HepG2 (cell line): Measurements from ENCODE around the gene PFKP. TPM values are rescaled to one million over a fixed set of nuclear protein-coding genes. Genes with fewer than 3 reads are reported as not detected.

Experiments used
- ATAC-seq: fragments of 200-7000 bp; cut with Tn5 transposase; 3 replicates; pipeline ENCODE4 v1.9.1; 2020; ENCODE audit warnings: mild to moderate bottlenecking, moderate library complexity
- BruUV-seq: library from RNA; stranded (reverse); fragments of 400-500 nt; replicated peaks from 2 replicates; lab custom pipeline; 2021; lab: Mats Ljungman, UMichigan
- CTCF ChIA-PET: fragments of 300-600 bp; formaldehyde crosslinking; extraction: SDS; loops from one replicate; lab custom pipeline; 2021; ENCODE audit warnings: low total read pairs, inconsistent platforms, low intra/inter-chr PET ratio; lab: Yijun Ruan, JAX
- POLR2A ChIA-PET: fragments of 350-600 bp; sonication (Branson Sonifier 250); formaldehyde crosslinking; loops from one replicate; lab custom pipeline; 2020; ENCODE audit warnings: antibody characterized with exemption, inconsistent platforms; lab: Yijun Ruan, JAX
- DNase-seq: peaks from one replicate; pipeline ENCODE4 v3.0.0-alpha.2; 2015; ENCODE audit warnings: low spot score
- FAIRE-seq: peaks from 3 replicates; lab custom pipeline; 2011; peaks lifted over from hg19 to GRCh38; lab: Jason Lieb, UNC
- H2AFZ ChIP-seq: one replicate; pipeline ENCODE4 v1.6.1; 2011; ENCODE audit warnings: low read length, inconsistent platforms
- H3K27ac ChIP-seq: fragments of 300-600 bp; 3 replicates; pipeline ENCODE4 v1.8.0; 2011; ENCODE audit warnings: mixed run types, mild to moderate bottlenecking, mixed read lengths, low read length, inconsistent platforms; ENCODE audit not compliant: insufficient read depth; ENCODE audit errors: extremely low read length
- H3K27me3 ChIP-seq, 2 experiments: fragments of 200-600 bp in 1 of 2; 2 replicates in 1 of 2; 3 replicates in 1 of 2; pipeline versions ENCODE4 v1.6.0 to v1.8.0; 2011; ENCODE audit warnings: low read length in 2 of 2, mild to moderate bottlenecking in 2 of 2, moderate library complexity in 2 of 2, inconsistent platforms in 1 of 2; ENCODE audit not compliant: insufficient read depth in 2 of 2, control insufficient read depth in 1 of 2
- H3K36me3 ChIP-seq, 2 experiments: fragments of 200-600 bp in 1 of 2; replicated peaks in 1 of 2; 2 replicates in 1 of 2; 3 replicates in 1 of 2; pipeline versions ENCODE4 v1.5.1 to v1.8.0; 2011; ENCODE audit warnings: low read length in 2 of 2, inconsistent platforms in 1 of 2; ENCODE audit not compliant: insufficient read depth in 2 of 2, control insufficient read depth in 1 of 2
- H3K4me1 ChIP-seq: 2 replicates; pipeline ENCODE4 v1.5.1; 2012; ENCODE audit warnings: low read length, inconsistent platforms; ENCODE audit not compliant: insufficient read depth
- H3K4me2 ChIP-seq: 2 replicates; pipeline ENCODE4 v1.6.0; 2011; ENCODE audit warnings: low read depth, low read length, inconsistent platforms
- H3K4me3 ChIP-seq, 3 experiments: fragments of 200-600 bp in 1 of 3; sonication (generic), shearing (Covaris generic) in 1 of 3; replicated peaks in 1 of 3; 2 replicates each; pipeline ENCODE4 v1.5.1; 2011 to 2016; ENCODE audit warnings: low read length in 3 of 3, inconsistent platforms in 2 of 3, low read depth in 2 of 3, mild to moderate bottlenecking in 2 of 3, control low read depth in 1 of 3, mixed read lengths in 1 of 3; ENCODE audit not compliant: insufficient read depth in 1 of 3
- H3K79me2 ChIP-seq: one replicate; pipeline ENCODE4 v1.6.1; 2011; ENCODE audit warnings: low read length, inconsistent platforms; ENCODE audit not compliant: insufficient read depth
- H3K9ac ChIP-seq: 2 replicates; pipeline ENCODE4 v1.6.0; 2011; ENCODE audit warnings: mild to moderate bottlenecking, low read depth, low read length, inconsistent platforms; ENCODE audit not compliant: insufficient read depth
- H3K9me3 ChIP-seq: 2 replicates; pipeline ENCODE4 v1.5.1; 2012; ENCODE audit warnings: mild to moderate bottlenecking, low read length
- H4K20me1 ChIP-seq: 2 replicates; pipeline ENCODE4 v1.6.0; 2011; ENCODE audit warnings: inconsistent platforms, mild to moderate bottlenecking, low read length, moderate library complexity; ENCODE audit not compliant: insufficient read depth
- AGO2 ChIP-seq: fragments of 200-400 bp; formaldehyde crosslinking; optimal IDR thresholded peaks from 2 replicates; pipeline ENCODE3; 2017; ENCODE audit warnings: mild to moderate bottlenecking, low read depth, low read length, moderate library complexity
- CREM ChIP-seq, 2 experiments: sonication (generic) in 1 of 2; formaldehyde crosslinking in 1 of 2; IDR thresholded peaks; 2 replicates each; pipeline versions ENCODE4 v1.4.0 to v1.6.1; 2016 to 2020; ENCODE audit warnings: antibody characterized with exemption in 1 of 2, mild to moderate bottlenecking in 1 of 2, missing genetic modification reagents in 1 of 2
- JARID2 ChIP-seq: sonication (generic); formaldehyde crosslinking; IDR thresholded peaks from 2 replicates; pipeline ENCODE4 v1.8.1; 2023; ENCODE audit warnings: missing genetic modification reagents, inconsistent platforms; ENCODE audit not compliant: insufficient replicate concordance
- SUZ12 ChIP-seq: fragments of 150-350 bp; IDR thresholded peaks from 2 replicates; pipeline ENCODE4 v1.6.1; 2014; ENCODE audit warnings: low read depth, low read length
- TFDP2 ChIP-seq: sonication (generic); formaldehyde crosslinking; IDR thresholded peaks from 2 replicates; pipeline ENCODE4 v1.4.0; 2020; ENCODE audit warnings: missing genetic modification reagents
- ZNF251 ChIP-seq: sonication (generic); formaldehyde crosslinking; IDR thresholded peaks from 2 replicates; pipeline ENCODE4 v1.9.0; 2021; ENCODE audit warnings: mild to moderate bottlenecking, missing genetic modification reagents
- ZNF441 ChIP-seq: sonication (generic); formaldehyde crosslinking; IDR thresholded peaks from 2 replicates; pipeline ENCODE4 v1.7.0; 2021; ENCODE audit warnings: missing genetic modification reagents, borderline replicate concordance
- ZNF451 ChIP-seq: sonication (generic); formaldehyde crosslinking; IDR thresholded peaks from 2 replicates; pipeline ENCODE4 v1.5.0; 2020; ENCODE audit warnings: mild to moderate bottlenecking, missing genetic modification reagents
- ZNF589 ChIP-seq: sonication (generic); formaldehyde crosslinking; conservative IDR thresholded peaks from 2 replicates; pipeline ENCODE4 v1.8.0; 2022; ENCODE audit warnings: mild to moderate bottlenecking, moderate library complexity, missing genetic modification reagents
- ZNF740 ChIP-seq: sonication (generic); formaldehyde crosslinking; IDR thresholded peaks from 2 replicates; pipeline ENCODE4 v1.4.0; 2020; ENCODE audit warnings: missing genetic modification reagents
- WGBS: methylation state at CpG from one replicate; pipeline ENCODE4 v1.1.6; 2017; ENCODE audit warnings: low lambda C conversion rate; 5-methylcytosine and 5-hydroxymethylcytosine counted together
- in situ Hi-C: cut with HindIII; loops from 2 replicates; pipeline ENCODE4 v1.10.0; 2017; ENCODE audit warnings: low pct_unique_long_range_greater_than_20kb; ENCODE audit not compliant: extremely low pct_ligation_motif_present
- intact Hi-C: fragments of 100-400 bp; cut with micrococcal nuclease; formaldehyde crosslinking; loops from one replicate; pipeline ENCODE4 v1.10.0; 2022; ENCODE audit not compliant: unreplicated experiment
- polyA plus RNA-seq, 8 experiments: library from polyadenylated mRNA; depleted of rRNA in 3 of 8; stranded (reverse) in 7 of 8; unstranded in 1 of 8; fragments of >200 nt; fragmentation: Illumina TruSeq in 4 of 8; extraction: Trizol in 4 of 8; gene quantifications; 2 replicates each; pipeline versions ENCODE4 v1.2.1 to v1.2.3, GENCODE V29; 2011 to 2016; ENCODE audit warnings: low read depth in 4 of 8, missing spikeins in 1 of 8, mixed read lengths in 1 of 8; ENCODE audit not compliant: insufficient read depth in 1 of 8
- total RNA-seq, 5 experiments: library from RNA; depleted of rRNA; stranded (reverse); fragments of >200 nt; fragmentation: Illumina TruSeq; extraction: Trizol; gene quantifications; 2 replicates each; pipeline ENCODE4 v1.2.3, GENCODE V29; 2016; ENCODE audit warnings: low read depth in 1 of 5
- TF ChIP-seq, protein P1 (sequence below): sonication (generic); formaldehyde crosslinking; IDR thresholded peaks from 2 replicates; pipeline ENCODE4 v1.8.1; 2023; ENCODE audit warnings: mild to moderate bottlenecking, missing genetic modification reagents

Gene PFKP
- total and polyA plus RNA-seq, 2 of the 13 experiments (the other 11 are each of a cell fraction or from before 2014, with no cell fraction given) = 0.80 to 2.4 TPM

GRCh38 chr10:3018247-3018646 lies 49.1 kb upstream of the PFKP start (continued):
- TF ChIP-seq TFDP2 (CRISPR knock-in tag) (no peak), CREM (IDR thresholded peaks at IDR 0.05) (no peak), CREM (CRISPR knock-in tag; IDR thresholded peaks at IDR 0.05) (no peak)

DNA sequence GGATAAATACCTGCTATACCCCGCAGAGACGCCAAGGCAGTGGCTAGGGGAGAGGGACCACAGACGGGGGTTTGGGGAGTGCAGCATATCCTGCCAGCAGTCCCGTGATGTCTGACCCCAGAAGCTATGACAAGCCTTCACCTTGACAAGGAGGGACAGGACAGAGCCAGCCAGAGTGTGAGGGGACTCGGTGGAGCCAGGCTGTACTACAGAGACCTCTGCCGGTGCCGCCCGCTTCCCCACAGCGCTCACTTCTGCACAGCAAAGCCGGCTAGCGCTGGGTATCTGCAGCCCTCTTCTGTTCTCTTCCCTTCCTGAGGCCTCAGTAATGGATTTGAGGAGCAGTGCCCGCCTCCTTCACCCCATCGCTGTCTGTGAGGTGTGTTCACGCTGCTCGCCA lies 47.0 kb upstream of the PFKP start:
- no peaks in the 10 kb centered on the region for H4K20me1 ChIP-seq
- H3K27me3 ChIP-seq = peaks cover 7 to 27% of the 10 kb centered on the region in 2 experiments
- no peaks in the 10 kb centered on the region for H3K79me2 ChIP-seq
- no peak for ATAC-seq
- no peak overlapping the region for H2AFZ ChIP-seq
- intact Hi-C loops = no loop called here
- no peak overlapping the region for H3K4me2 ChIP-seq
- no peaks in the 10 kb centered on the region for H3K36me3 ChIP-seq
- DNase-seq = no peak
- H3K9ac ChIP-seq = no peak overlapping the region
- H3K4me3 ChIP-seq = no peak overlapping the region
- POLR2A ChIA-PET = no interaction called here
- in situ Hi-C loops = no loop called here
- no peaks in the 10 kb centered on the region for H3K9me3 ChIP-seq
- BruUV-seq = no TSS peak
- no peaks in the 10 kb centered on the region for H3K4me1 ChIP-seq
- TF ChIP-seq SUZ12 = no peak
- TF ChIP-seq ZNF451 (CRISPR knock-in tag) = no peak
- no peak for TF ChIP-seq ZNF740 (CRISPR knock-in tag)
- TF ChIP-seq, protein P1, sequence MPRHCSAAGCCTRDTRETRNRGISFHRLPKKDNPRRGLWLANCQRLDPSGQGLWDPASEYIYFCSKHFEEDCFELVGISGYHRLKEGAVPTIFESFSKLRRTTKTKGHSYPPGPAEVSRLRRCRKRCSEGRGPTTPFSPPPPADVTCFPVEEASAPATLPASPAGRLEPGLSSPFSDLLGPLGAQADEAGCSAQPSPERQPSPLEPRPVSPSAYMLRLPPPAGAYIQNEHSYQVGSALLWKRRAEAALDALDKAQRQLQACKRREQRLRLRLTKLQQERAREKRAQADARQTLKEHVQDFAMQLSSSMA (CRISPR knock-in tag) = no peak
- no peak for TF ChIP-seq ZNF589
- TF ChIP-seq ZNF441 (CRISPR knock-in tag) = no peak
- TF ChIP-seq ZNF251 (CRISPR knock-in tag) = no peak
- no peak for TF ChIP-seq JARID2 (CRISPR knock-in tag)
- no peak for TF ChIP-seq AGO2
- 47% methylated on average over 9 of the region's 15 CpGs for WGBS
- no peak for FAIRE-seq
- H3K27ac ChIP-seq = no peak overlapping the region
- CTCF ChIA-PET = no interaction called here
